ENCODE results near the gene PTGES2.

- TF ChIP-seq POLR2A (IDR thresholded peaks at IDR 0.05; ENCODE audit: low read depth, low read length) (no peak), POLR2AphosphoS5 (IDR thresholded peaks at IDR 0.05; ENCODE audit: low read depth, low read length) (no peak), POU2F2 (IDR thresholded peaks at IDR 0.05; ENCODE audit: low read depth, low read length) (no peak), TAF1 (IDR thresholded peaks at IDR 0.05; ENCODE audit: low read depth, low read length) (no peak), SPI1 (IDR thresholded peaks at IDR 0.05; ENCODE audit: low read depth, low read length) (no peak)
Observed at GRCh38 chr9:128102196-128102595, 25.3 kb downstream of the PTGES2 start.
